Measurements from ENCODE around the gene NUDCD3.
"Not testable (repeated sequence)": the region's sequence is repeated elsewhere in the genome, so short reads cannot be mapped to it uniquely, and the experiment has no call there.

The NUDCD3 gene

DNA sequence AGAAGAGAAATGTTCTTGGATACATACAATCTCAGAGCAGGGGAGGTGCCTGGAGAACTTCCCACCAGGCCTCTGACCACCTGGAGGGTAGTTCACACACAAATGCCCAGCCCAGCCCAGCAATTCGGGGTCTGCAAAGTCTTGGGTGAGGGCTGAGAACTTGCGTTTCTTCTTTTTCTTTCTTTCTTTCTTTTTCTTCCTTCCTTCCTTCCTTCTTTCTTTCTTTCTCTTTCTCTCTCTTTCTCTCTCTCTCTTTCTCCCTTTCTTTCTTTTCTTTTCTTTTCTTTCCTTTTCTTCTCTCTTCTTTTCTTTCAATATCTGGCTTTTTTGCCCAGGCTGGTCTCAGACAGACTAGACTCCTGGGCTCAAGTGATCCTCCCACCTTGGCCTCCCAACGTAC is 28.3 kb upstream of the NUDCD3 start:
- DNase-seq (ENCODE audit: low read depth in 3 of 3, low spot score in 1 of 3), result no peak

- DNase-seq (ENCODE audit: low read depth in 3 of 3, low spot score in 1 of 3), result no peak
These were observed 26.7 kb upstream of the NUDCD3 start for GRCh38 chr7:44517175-44517574.

DNA sequence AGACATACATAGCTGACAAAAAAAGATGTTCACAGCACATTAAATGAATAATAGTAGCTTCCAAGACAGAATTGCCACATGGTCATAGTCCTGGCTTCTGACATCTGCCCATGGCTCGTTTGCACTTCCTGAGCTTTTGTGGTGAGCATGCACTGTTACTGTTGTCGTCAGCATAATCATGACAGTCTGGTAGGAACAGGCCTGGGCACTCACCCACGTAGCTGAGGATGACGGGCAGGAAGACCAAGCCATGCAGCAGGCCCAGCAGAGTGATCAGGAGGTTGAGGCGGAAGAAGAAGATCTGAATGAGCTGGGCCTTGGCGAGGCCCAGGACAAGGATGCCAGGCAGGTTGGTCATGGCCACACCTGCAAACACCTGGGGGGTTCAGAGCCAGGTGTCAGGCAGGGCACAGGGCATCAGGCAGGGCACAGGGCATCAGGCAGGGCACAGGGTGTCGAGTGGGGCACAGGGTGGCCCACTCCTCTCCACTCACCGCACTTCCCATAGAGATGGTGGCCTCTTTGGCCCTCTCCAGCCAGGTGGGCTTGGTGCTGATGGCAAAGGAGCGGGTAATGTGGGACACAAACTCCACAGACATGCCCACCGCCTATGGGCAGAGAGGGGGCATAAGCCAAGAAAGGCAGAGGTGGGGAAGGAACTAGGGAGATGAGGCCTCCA is 25.3 kb upstream of the NUDCD3 start:
- no peak for DNase-seq (ENCODE audit: low read depth in 3 of 3, low spot score in 1 of 3)

GRCh38 chr7:44512736-44513135 is 22.3 kb upstream of the NUDCD3 start:
- DNase-seq (ENCODE audit: low read depth in 3 of 3, low spot score in 1 of 3), result no peak

GRCh38 chr7:44511863-44512468 is 21.5 kb upstream of the NUDCD3 start:
- no peak for DNase-seq (ENCODE audit: low read depth in 3 of 3, low spot score in 1 of 3)

- no peak for DNase-seq (ENCODE audit: low read depth in 3 of 3, low spot score in 1 of 3)
These were observed 20.8 kb upstream of the NUDCD3 start for GRCh38 chr7:44511236-44511635.

DNA sequence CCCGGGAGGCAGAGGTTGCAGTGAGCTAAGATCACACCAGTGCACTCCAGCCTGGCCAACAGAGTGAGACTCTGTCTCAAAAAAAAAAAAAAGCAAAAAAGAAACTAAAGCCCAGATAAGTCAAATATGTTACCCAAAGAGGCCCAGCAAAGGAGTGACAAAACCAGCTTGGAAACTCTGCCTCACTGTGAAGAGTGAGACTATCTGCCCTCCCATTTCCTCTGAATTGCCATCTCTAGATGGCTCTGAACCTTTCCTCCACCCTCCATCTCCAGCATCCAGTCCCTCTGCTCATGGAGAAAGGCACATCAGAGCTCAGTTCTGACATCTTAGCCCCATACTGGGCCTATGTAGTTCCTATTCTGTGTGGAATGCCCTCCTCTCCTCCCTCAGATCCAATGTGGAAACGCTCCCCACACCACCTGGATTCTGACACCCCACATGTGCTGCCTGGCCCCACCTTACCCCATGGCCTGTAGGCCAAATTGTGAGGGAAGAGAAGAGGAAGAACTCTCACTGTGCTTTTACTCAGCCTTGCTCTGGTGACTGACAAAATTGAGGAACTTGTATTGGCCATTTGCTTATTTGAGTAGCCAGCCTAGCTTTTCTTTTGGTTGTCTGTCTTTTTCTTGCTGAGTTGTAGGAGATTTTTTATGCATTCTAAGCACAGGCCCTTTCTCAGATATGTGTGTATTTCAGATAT is 18.0 kb upstream of the NUDCD3 start:
- no peak for DNase-seq (ENCODE audit: low read depth in 3 of 3, low spot score in 1 of 3)

DNA sequence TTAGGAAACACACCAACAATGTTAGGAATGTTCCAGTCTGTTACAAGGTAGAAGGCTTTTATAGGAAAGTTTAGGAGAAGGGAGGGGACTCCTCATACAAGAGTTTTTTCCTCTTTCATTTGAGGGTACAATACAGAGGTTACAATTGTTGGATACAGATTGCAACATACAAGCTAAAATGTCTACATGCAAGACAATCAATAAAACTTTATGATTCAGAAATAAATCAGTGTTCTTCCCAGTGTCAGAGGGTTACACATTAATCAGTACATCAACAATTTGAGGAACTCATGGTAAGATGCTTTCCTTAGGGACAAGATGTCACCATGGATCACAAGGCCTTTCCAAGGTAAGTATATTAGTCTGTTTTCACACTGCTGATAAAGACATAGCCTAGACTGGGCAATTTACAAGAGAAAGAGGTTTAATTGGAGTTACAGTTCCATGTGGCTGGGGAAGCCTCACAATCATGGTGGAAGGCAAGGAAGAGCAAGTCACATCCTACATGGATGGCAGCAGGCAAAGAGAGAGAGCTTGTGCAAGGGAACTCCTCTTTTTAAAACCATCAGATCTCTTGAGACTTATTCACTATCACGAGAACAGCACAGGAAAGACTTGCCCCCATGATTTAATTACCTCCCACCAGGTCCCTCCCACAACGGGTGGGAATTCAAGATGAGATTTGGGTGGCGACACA is 16.3 kb upstream of the NUDCD3 start:
- not testable (repeated sequence) for DNase-seq (ENCODE audit: low read depth in 3 of 3, low spot score in 1 of 3)

- no peak for DNase-seq (ENCODE audit: low read depth in 3 of 3, low spot score in 1 of 3)
These were observed 15.1 kb upstream of the NUDCD3 start for GRCh38 chr7:44505595-44505994.

GRCh38 chr7:44498230-44498954 is 7.9 kb upstream of the NUDCD3 start:
- no peak for DNase-seq (ENCODE audit: low read depth in 3 of 3, low spot score in 1 of 3)

DNA sequence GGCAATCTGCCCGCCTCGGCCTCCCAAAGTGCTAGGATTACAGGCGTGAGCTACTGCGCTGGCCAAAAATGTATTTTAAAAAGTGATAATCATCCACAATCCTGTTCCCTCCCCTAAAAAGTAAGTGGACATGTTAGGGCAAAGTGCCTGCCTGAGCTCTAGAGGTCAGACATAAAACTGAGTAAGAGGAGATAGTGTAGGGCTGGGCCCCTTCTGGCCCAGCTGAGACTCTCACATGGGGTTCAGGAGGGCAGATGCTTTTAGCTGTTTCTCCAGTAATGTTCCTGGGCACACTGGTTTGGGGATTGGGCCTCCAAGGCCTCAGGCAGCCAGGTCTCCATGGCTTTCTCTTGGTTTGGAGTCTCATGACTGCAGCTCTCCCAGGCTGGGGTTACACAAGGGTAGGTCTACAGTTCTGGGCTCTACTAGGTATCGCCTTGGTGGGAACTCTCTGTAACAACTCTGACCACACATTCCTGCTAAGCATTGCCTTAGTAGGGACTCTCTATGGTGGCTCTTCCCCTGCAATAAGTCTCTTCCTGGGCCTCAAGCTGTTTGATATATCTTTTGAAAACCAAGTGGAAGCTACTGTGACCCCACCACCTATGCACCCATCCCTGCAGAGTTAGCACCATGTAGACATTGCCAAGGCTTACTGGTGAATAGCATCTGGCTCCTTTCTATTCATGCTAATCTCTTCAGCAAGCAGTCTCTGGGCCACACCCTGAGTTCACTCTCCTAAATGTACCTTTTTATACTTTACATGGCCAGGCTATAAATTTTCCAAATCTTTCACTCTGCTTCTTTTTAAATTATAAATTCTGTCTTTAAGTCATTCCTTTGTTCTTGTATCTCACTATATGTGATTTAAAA is 6.9 kb upstream of the NUDCD3 start:
- no peak for DNase-seq (ENCODE audit: low read depth in 3 of 3, low spot score in 1 of 3)

DNA sequence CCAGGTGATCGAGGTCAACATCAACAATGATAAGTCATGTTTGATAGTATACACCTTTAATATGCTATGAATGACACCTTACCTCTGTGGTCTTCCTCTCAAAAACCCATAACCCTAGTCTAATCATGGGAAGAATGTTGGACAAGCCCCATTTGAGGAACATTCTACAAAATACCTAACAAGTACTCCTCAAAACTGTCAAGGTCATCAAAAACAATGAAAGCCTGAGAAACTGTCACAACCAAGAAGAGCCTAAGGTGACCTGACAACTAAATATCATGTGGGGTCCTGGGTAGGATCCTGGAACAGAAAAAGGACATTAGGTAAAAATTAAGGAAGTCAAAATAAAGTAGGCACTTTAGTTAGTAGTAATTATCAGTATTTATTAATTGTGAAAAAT is 5.9 kb upstream of the NUDCD3 start:
- no peak for DNase-seq (ENCODE audit: low read depth in 3 of 3, low spot score in 1 of 3)

DNA sequence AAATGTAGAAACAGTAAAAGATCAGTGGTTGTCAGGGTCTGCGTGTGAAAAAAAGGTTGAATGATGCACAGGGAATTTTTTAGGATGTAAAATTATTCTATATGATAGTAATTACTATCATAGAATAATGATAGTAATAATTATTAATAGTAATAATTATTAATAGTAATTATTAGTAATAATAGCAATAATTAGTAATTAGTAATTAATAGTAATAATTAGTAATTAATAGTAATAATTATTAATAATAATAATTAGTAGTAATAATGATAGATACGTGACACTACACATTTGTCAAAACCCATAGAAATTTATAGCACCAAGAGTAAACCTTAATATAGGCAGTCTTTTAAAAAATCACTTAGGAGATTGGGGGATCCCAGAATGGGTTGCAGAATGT is 4.5 kb upstream of the NUDCD3 start:
- no peak for DNase-seq (ENCODE audit: low read depth in 3 of 3, low spot score in 1 of 3)

GRCh38 chr7:44491229-44491628 is 771 bp upstream of the NUDCD3 start:
- no peak for DNase-seq (ENCODE audit: low read depth in 3 of 3, low spot score in 1 of 3)

- peak; percentile 3 to 12 (median 3) for DNase-seq (ENCODE audit: low read depth in 3 of 3, low spot score in 1 of 3)
These were observed 505 bp downstream of the NUDCD3 start for GRCh38 chr7:44489955-44490350.

DNA sequence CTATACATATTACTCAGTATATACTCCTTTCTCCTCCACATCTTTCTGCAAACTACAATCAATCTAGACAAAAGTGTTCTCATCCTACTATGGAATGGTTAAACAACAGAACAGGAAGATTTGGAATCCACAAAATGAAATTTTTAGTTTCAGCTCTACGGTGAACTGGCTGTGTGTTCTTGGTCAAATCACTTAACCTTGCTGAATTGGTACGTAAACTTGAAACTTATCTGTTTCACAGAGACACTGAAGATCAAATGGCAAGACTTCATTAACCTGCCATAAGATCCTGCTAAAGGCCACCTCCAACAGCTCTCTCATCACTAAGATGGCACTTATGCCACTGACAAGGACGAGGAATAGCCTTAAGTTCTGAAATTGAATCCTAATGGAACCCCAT is 1.5 kb downstream of the NUDCD3 start:
- DNase-seq (ENCODE audit: low read depth in 3 of 3, low spot score in 1 of 3), result no peak

- DNase-seq (ENCODE audit: low read depth in 3 of 3, low spot score in 1 of 3), result no peak
These were observed 3.8 kb downstream of the NUDCD3 start for GRCh38 chr7:44486693-44487092.

DNA sequence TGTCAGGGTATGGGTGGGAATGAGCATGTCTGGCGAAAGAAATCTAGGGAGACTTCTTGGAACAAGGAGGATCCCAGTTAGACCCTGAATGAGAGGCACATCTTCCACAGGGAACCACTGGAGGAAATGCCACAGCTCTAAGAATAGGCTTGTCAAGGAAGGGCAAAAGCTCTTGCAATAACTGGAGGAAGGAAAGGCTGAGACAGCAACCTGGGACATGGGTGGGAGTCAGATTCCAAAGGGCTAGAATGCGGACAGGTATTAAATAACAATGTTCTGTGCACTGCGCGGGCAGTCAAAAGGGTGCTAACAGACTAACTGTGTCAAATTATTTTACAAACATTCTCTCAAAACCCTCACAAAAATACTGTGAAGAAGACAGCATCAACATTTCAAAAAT is 4.5 kb downstream of the NUDCD3 start:
- DNase-seq (ENCODE audit: low read depth in 3 of 3, low spot score in 1 of 3), result no peak

DNA sequence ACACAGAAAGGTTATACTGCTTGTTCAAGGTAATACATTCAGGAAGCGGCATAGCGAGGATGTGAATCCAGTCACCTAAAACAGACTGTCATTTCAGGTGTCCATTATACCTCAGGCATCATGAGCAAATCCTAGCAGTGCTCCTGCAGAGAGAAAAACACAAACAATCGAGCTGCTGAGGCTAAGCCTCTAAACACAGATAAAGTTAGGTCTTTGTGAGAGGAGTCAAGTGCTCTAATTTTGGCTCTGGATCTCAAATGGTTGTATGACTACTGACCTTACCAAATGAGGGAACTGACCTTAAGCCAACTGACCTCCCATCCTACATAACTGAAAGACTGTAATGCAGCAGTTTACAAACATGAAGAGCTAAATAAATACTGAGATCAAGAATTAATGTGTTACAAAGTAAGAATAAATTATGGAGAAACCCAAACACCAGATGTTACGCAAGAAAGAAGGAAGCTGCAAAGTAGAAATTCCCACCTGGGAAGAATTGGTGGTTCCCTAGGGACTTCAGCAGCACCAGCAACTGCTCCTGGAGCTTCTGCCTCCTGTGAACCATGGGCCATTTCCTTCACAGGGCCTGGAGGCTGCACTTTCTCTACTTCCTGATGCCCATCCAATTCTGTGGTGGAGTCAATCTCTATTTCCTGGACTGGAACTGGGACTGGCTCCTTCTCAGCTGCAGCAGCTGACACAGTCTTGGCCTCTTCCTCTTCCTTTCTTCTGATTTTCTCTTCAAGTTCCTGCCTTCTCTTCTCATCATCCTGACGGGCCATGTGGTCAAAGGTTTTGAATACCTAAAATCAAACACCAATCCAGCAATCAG is 5.8 kb downstream of the NUDCD3 start:
- no peak for DNase-seq (ENCODE audit: low read depth in 3 of 3, low spot score in 1 of 3)

All from stimulated activated CD4-positive, alpha-beta T cell treated with anti-CD3 and anti-CD28 coated beads, TNF-alpha, amount 100 ng/mL, for 1 hour (primary cell).